Heart left ventricle (tissue), 13 donors: Measurements from ENCODE around the gene PDCL2.

ENCODE experiments used
- CTCF ChIP-seq, 12 donors: fragments of 200-600 bp; sonication (generic) in 4 of 12; IDR thresholded peaks; one replicate each; pipeline versions ENCODE4 v1.5.0 to v1.8.0; 2018 to 2022; ENCODE audit warnings: antibody characterized with exemption in 12 of 12, mild to moderate bottlenecking in 5 of 12
- POLR2A ChIP-seq, 2 donors: fragments of 450-650 bp; IDR thresholded peaks; one replicate each; pipeline ENCODE4 v1.6.1; 2017; ENCODE audit warnings: antibody characterized with exemption in 2 of 2, mild to moderate bottlenecking in 2 of 2, moderate library complexity in 2 of 2
- donor health status: ischemic (EF 13 %, LVEDD 7.1; RV severe dilation, severe dysfunction).
- donor health status: DM: no; HTN: yes; CAD: no.
- donor health status: DM: no; HTN: no; CAD: no.
- donor health status: ischemic (EF 25% LVEDD 6.9; RV normal size, moderate dysfunction).
- donor health status: ischemic (EF 25% LVEDD 5.7; RV mildly dilated, moderate dysfunction).
- donor health status: ischemic (EF 35%, LVEDD 5.7; RV mildly dilated, moderate dysfunction).
- donor health status: nonischemic (EF 11% LVEDD 7.7; RV severe dilation, severe dysfunction).
- donor health status: DM: yes; HTN: yes; CAD: no.
- donor health status: PGD.
- donor health status: ischemic (EF 29% LVEDD 5.4; RV normal size, mild dysfunction).
- donor health status: nonischemic (EF 23%, LVEDD 6.1; RV moderate dilation, normal function).

GRCh38 chr4:55553441-55554201 lies 38.4 kb downstream of the PDCL2 start:
- no peak for TF ChIP-seq POLR2A (IDR thresholded peaks at IDR 0.05)
- no peak for TF ChIP-seq CTCF (IDR thresholded peaks at IDR 0.05)
